HG03558 (cell line): ENCODE results near the gene COX6A1.

Source experiments
- ATAC-seq: cut with Tn5 transposase; IDR thresholded peaks from one replicate; pipeline ENCODE4 v1.9.1; 2021; ENCODE audit warnings: moderate number of reproducible peaks; ENCODE audit not compliant: unreplicated experiment; ENCODE audit errors: extremely low read depth

COX6A1 gene

DNA sequence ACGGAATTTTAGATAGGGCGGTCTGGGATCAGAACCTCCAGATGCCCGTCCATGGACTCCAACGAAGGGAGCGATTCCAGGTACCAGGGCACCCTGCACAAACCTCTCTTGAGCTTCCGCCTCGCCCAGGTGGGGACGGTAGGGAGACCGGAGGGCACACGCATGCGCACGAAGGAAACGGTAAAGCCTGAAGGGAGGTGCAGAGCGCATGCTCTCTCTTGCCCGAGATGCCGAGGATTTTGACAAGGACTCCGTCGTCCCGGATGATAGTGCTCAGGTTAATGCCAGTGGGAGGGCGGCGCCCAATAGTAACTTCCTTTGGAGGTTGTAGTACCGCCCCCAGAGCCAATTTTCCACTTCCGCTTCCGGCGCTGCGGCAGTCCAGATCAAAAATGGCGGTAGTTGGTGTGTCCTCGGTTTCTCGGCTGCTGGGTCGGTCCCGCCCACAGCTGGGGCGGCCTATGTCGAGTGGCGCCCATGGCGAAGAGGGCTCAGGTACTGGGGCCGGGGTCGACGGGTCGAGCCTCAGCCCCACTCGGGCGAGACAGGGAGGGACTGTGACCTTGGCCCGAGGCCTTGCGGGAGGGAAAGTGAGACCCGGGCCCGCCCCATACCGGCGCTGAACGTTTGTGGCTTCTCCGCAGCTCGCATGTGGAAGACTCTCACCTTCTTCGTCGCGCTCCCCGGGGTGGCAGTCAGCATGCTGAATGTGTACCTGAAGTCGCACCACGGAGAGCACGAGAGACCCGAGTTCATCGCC is at the start of gene COX6A1:
COX6A1 (plus strand) TSS at position 379 of the 760 bp plus-strand sequence; CDS start at position 393, 14 bp downstream.
- peak; percentile 88 for ATAC-seq

DNA sequence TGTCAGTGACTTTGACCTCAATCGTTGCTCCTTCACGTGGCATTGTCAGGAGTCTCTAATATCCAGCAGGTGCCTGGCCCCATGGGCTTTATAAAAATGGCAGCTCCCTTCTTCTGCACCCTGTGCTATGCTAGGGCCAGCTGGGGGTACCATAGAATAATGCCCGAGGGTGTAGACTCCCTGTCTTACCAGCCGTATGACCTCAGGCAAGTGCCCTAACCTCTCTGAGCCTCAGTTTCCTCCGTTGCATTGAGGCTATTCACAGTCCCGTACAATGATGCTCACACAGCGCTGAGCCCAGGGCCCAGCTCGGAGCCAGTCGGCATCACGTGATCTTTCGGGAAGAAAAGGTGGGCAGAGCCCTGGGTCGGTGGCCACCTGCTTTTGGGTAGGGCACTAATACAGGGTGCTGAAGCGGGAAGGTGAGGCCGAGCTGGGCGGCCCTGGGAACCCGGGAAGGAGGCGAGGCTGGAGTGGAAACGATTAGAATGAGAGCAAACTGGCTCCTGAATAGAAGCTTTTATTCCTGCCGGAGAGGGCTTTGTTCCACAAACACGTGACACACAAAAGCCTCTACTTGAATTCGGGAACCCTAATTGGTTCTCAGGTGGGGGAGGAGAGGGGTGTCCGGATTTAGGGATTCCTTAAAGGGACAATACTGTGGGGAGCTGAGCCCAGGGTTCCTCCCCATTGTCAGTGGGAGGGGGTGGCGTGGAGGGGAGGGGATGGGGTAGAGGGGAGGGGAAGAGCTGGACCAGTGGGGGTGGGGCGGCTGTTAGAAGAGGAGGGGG is 49.0 kb upstream of the COX6A1 start:
- ATAC-seq: no peak

DNA sequence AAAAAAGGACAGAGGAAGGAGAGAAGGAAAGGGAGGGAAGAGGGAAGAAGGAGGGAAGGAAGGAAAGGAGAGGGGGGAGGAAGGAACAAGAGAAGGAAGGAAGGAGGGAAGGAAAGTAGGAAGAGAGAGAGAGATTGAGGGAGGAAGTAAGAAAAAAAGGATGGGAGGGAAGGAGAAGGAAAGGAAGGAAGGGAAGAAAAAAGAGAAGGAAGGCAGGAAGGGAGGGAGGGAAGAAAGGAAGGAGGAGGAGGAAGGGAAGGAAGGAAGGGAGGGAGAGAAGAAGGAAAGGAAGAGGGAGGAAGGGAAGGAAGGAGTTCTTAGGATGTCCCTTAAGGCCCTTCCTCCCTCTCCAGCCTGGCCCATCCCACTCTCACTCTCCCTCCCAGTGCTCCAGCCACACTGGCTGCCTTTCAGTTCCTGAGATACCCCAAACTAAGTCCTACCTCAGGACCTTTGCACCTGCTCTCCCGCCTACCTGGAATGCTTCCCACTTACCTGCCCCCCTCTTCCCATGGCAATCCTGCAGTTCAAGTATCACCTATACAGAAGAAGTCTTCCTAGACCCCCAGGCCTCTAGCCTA is 47.3 kb upstream of the COX6A1 start:
- no peak for ATAC-seq

DNA sequence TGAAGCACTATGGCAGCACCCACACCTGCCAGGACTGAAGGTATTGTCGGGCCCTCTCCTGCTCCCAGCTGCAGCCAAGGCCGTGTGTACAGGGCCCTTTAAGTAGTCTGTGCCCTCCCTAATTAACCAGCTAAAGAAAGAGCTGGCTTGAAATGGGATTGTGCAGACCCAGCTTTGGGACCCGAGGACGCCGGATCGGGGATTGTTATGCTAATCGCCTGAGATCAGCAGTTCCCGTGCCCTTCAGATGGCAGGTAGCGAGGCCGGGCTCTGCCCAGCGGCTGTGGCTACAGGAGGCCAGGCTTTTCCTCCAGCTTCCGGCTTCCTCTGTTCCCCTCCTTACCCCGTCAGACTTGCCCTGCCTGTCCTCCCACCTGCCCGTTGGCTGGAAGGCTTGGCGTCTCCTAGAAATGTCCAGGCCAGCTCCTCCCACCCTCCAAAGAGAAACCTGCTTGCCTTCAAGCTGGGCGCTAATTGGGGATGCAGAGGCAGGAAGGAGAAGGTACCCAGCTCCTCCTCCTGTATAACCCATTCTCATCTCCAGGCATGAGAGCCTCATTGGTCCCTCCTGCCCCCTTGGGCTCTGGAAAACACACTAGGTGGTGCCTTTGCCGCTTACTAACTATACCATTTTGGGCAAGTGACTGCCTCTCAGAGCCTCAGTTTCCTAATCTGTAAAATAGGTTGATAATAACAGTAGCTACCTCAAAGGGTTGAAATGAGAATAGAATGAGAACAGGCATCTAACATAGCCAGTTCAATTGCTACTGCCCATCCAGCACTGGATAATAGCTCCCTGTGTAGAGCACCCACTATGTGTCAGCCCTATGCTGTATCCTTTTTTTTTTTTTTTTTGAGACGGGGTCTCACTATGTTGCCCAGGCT is 43.2 kb upstream of the COX6A1 start:
- ATAC-seq: no peak

DNA sequence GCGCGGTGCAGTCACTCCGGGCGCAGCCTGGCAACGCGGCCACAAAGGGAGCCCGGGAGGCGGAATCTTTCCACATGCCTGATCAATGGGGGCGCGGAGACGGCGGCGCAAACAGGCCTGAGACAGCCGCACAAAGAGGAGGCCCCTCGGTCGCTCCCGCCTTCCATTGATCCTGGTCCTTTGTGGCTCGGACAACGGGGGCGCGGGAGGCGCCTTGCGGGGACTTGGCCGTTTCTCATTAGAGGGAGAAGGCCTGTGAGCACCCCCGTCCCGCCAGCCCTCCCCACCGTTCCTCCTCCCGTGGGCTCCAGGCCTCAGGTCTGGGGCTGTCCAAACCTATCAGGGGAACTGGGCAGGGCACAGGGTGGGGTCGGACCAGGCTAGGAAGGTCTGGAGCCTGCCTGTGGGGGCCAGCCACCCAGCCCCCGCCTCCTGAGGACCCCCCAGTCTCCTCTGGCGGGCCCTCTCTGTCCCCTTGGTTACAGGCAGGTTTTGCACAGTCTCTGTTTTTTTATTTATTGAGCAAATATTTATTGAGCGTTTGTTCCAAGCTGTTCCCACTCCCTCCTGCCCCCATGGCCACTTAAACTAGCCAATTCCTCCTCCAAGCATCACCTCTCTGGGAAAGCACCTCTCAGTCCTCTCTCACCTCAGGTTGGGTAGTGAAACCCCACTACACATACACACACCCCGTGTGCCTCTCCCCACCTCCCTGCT is 39.9 kb upstream of the COX6A1 start:
- ATAC-seq: no peak

DNA sequence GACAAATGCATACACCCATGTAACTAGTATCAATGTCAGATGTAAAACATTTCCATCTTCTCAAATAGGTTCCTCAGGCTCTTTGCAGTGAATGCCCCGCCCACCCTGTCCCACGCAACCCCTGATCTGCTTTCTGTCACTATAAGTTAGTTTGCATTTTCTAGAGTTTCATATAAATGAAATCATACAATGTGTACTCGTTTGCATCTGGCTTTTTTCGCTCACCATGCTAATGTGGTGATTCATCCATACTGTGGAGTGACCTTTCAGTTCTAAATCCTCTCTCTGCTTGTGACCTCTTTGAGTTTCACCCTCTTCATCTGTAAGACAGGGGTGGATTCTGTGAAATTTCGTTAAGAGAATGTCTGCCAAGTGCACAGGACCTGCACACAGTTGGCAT is 38.4 kb upstream of the COX6A1 start:
- no peak for ATAC-seq

DNA sequence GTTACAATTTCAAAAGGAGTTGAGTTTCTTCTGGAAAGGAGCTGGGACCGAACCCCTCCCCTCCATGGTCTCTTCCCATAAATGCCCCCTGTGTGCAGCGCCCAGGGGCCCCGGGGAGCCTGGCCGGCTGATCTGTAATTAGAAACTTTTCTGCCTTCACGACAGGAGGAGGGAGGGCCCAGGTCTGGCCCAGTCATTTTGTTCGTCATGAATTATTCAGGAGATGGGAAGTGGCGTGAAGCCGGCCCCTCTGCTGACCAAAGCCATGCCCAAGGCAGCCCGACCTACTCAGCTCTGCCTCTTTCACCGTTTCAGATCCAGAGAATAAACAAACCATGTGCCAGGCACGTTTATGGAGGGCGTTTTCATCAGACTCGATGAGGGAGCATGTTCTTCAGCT is 35.7 kb upstream of the COX6A1 start:
- no peak for ATAC-seq

DNA sequence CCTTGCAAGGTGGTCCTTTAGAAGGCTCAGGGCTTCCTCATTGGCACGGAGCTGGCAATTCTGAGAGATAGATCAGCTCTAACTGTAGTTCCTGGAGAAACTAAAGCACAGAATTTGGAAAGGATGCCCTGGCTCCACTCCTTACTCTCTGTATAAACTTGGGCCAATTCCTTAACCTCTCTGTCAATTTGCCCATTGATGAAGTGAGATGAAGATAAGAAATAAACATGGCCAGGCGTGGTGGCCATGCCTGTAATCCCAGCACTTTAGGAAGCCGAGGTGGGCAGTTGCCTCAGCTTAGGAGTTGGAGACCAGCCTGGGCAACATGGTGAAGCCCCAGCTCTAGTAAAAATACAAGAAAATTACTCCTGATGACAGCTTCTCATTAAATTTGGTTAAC is 34.0 kb upstream of the COX6A1 start:
- no peak for ATAC-seq

DNA sequence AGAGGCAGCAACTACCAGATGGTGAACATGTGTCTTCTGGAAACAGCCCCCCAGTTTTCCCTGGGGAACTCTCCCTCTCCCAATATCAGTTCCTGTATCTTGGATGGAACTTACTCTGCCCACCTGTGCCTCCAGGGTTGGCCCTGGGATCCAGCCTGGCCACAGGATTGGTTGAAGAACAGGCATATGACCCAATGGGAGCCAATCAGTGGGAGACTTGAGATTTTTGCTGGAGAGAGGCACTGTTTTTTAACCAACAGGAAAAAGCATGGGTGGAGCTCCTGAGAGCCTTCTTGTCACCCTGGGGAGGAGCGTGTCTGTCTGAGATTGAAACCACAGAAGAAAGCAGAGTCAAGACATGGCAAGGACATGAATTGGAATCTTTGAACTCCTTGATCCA is 33.6 kb upstream of the COX6A1 start:
- ATAC-seq: no peak

DNA sequence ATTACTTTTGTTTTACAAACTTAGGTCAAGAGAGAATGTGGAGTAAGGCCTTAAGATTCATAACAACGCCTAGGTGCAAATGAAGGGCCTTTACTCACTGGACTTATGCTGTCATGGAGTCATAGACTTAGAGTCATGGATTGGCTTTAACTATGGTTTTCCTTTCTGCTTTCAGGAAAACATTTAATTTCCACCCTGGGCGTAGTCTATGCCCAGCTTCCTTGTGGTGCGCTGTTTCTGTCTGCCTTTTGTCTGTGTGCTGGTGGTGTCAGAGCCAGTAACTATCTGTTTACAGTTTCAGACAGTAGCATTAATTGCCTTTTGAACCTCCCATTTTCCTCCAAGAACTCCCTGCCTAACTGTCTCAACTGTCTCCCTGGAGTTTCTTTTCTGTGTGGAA is 31.8 kb upstream of the COX6A1 start:
- no peak for ATAC-seq

DNA sequence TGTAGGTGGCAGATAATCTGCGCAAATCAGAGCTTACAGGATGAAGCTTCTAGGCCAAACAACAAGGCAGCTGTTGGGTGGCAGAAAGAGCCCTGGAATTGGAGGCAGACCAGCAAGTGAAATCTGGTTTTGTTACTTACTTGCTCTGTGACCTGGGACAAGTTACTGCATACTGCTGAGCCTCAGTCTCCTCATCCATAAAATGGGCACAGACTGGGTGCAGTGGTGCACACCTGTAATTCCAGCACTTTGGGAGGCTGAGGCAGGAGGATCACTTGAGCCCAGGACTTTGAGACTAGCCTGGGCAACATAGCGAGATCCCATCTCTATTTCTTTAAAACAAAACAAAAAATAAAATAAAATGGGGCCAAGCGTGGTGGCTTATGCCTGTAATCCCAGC is 31.4 kb upstream of the COX6A1 start:
- no peak for ATAC-seq

DNA sequence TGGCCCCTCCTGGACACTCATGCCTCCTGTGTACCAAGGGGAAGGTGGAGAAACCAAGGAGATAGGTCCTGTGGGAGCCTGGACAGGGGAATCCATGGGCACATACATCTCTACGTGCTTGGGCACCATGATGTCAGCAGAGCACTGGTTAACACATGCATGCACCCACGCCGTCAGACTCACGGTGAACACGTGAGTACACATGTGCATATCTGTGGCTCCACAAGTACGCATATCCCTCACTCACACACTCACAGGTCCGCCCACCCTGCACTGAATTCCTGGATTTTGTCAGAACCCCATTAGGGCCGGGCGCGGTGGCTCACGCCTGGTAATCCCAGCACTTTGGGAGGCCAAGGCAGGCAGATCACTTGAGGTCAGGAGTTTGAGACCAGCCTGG is 29.1 kb upstream of the COX6A1 start:
- ATAC-seq: no peak

DNA sequence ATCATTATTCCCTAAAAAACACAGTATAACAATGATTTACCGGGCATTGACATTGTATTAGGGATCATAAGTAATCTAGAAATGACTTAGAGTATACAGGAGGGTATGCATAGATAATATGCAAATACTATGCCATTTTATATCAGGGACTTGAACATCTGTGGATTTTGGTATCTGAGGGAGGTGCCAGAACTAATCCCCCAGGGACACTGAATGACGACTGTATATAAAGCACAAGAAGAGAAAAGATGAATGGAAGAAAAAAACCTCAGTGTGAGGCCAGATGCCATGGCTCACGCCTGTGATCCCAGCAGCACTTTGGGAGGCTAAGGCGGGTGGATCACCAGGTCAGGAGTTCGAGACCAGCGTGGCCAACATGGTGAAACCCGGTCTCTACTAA is 25.5 kb upstream of the COX6A1 start:
- no peak for ATAC-seq

DNA sequence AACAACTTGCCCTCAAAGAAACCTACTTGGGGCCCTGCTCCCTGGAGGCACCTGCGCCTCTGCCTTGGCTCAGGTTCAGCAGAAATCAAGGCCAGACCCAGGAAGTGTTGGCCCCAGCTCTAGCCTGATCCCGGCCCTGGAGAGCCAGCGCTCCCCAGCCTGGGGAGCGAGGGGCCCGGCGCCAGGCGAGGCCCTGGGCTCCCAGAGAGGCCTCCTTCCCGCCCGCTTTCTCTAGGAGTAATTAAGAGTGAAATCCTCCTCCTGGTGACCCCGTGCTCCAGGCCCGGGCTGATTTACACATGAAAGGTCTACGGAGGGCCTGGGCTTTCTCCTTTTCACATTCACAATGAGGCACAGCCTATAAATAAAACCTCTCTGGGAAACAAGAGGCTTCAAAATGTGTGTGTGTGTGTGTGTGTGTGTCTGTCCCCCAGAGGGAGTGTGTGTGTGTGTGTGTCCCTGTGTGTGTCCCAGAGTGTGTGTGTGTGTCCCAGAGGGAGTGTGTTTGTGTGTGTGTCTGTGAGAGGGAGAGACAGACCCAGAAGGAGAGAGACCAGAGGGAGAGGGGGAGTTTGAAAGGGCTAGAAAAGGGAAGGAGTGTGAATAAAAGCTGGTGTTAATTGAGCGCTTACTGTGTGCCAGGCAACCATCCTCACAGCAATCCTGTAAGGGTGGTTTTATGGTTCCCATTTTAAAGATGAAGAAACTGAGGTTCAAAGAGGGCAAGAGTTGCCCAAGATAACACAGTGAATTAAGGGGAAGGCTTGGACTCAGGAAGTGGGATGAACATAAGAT is 23.8 kb upstream of the COX6A1 start:
- no peak for ATAC-seq

DNA sequence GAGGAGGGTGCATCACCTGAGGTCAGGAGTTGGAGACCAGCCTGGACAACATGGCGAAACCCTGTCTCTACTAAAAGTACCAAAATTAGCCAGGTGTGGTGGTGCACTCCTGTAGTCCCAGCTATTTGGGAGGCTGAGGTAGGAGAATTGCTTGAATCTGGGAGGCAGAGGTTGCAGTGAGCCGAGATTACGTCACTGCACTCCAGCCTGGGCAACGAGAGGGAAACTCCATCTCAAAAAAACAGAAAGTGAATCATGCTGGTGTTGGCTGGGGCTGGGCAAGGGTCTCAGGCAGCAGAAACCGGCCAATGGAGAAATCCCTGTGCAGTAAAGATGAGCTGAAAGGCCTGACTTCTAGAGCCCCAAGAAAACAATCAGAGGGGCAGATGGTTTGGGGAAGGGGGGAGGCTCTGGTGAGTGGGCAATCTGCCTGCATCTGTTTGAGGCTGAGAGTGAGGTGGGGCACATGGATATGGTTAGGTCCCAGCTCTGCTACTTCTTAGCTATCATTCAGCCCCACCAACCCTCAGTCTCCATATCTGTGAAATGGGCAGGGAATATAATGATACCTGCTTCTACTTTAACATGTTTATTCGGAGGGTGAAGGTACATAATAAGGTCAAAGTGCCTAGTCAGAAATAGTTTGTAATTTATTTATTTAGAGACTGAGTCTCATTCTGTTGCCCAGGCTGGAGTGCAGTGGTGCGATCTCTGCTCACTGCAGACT is 21.3 kb upstream of the COX6A1 start:
- no peak for ATAC-seq

DNA sequence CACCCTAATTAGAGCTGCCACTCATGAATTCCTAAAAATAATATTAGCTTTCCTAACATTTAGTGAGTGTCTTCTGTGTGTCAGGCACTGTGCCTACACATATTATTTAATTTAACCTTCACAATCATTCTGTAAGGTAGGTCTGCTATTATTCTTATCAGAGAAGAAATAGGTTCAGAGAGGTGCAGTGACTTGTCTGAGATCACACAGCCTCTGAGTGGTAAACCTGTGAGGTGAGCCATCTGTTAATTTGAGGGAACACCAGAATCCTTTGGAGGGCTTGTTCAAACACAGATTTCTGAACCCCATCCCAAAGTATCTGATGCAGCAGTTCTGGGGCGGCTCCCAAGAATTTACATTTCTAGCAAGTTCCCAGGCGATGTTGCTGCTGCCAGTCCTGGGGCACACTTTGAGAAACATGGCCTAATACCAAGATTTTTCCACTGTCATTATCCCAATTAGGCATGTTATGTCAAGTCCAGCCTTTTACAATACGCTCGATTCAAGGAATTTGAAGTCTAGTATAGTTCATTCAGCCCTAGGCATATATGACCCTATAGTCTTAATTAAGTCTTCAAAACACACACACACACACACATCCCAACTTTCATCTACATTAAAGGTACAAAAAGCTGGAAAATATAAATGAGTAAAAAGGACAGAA is 19.9 kb upstream of the COX6A1 start:
- no peak for ATAC-seq

DNA sequence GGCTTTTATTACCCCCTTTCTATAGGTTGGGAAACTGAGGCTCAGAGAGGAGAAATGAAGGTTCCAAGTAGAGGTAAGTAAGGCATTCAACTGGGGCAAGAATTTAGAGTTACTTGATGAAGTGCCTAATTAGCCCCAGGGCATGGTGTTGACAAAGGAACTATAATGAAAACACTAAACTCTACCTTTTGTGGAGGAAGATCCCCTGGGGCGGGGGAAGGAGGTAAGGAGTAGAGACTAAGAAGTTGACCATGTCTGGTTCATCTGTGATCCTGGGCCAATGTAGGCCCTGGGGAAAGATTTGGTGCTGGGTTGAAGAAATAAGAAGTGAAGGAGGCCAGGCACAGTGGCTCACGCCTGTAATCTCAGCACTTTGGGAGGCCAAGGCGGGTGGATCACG is 16.2 kb upstream of the COX6A1 start:
- ATAC-seq: no peak

DNA sequence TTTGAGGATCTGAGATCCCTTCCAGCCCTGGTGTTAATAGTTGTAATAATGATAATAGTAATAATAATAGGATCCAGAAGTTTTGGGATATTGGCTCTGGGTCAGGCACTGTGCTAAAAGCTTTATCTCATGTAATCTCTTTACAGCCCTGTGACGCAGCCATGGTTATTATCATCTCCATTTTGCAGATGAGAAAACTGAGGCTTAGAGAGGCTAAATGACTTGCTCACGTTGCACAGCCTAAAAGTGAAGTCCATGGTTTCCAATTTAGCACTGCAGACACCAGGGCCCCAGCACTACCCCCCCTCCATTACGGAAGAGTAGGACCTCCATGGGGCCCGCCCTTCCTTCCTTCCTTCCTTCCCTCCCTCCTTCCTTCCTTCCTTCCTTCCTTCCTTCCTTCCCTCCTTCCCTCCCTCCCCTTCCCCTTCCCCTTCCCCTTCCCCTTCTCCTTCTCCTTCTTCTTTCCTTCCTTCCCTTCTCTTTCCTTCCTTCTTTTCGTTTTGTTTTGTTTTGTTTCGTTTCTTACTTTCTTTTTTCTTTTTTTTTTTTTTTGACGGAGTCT is 14.9 kb upstream of the COX6A1 start:
- no peak for ATAC-seq
